Limb (tissue), 2 donors: Measurements from ENCODE around the gene ANAPC16.
"Not testable (repeated sequence)": the region's sequence is repeated elsewhere in the genome, so short reads cannot be mapped to it uniquely, and the experiment has no call there.

Experiments
- DNase-seq, 2 donors: peaks; one replicate each; pipeline ENCODE4 v3.0.0-alpha.2; 2016; ENCODE audit errors: extremely low spot score in 2 of 2

ANAPC16 gene

GRCh38 chr10:72277996-72278667 is 62.3 kb downstream of the ANAPC16 start:
- no peak for DNase-seq

GRCh38 chr10:72278668-72279393 is 63.0 kb downstream of the ANAPC16 start:
- DNase-seq, result no peak

GRCh38 chr10:72279587-72279986 is 63.8 kb downstream of the ANAPC16 start:
- not testable (repeated sequence) for DNase-seq

DNA sequence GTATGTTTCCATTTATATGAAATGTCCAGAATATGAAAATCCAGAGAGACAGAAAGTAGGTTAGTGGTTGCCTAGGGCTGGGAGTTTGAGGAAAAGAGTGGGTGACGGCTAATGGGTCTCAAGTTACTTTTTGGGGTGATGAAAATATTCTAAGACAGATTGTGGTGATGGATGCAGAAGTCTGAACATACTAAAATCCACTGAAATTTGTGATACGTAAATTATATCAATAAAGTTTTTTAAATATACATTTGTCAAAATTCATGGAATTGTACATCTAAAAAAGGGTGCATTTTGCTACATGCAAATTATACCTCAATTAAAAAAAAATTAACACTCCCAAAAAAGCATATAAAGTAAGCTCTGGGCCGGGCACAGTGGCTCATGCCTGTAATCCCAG is 67.3 kb downstream of the ANAPC16 start:
- no peak for DNase-seq
